Astrocyte of the spinal cord (primary cell): ENCODE measurements around the gene HTR3A.

ENCODE experiments used
- DNase-seq: peaks from one replicate; pipeline ENCODE4 v3.0.0; 2011; ENCODE audit warnings: low read depth, low spot score
- H3K4me3 ChIP-seq: 2 replicates; pipeline ENCODE4 v1.5.1; 2011; ENCODE audit warnings: low read depth, mild to moderate bottlenecking, low read length, moderate library complexity
- CTCF ChIP-seq: IDR thresholded peaks from 2 replicates; pipeline ENCODE4 v1.5.1; 2012; ENCODE audit warnings: low read depth, mild to moderate bottlenecking, low read length, inconsistent platforms
- in situ Hi-C: cut with HindIII; loops from 2 replicates; pipeline ENCODE4 v1.10.0; 2017; ENCODE audit warnings: low sequenced_read_pairs

HTR3A gene

GRCh38 chr11:114010931-114011330, 36.0 kb downstream of the HTR3A start:
- DNase-seq: no peak
- TF ChIP-seq CTCF: no peak
- H3K4me3 ChIP-seq: no peak overlapping the region
- in situ Hi-C loops: no loop called here

GRCh38 chr11:114011443-114011842, 36.5 kb downstream of the HTR3A start:
- in situ Hi-C loops: no loop called here
- DNase-seq: no peak
- H3K4me3 ChIP-seq: no peak overlapping the region
- TF ChIP-seq CTCF: no peak

GRCh38 chr11:114015117-114015516, 40.2 kb downstream of the HTR3A start:
- no peak for TF ChIP-seq CTCF
- no peak overlapping the region for H3K4me3 ChIP-seq
- no peak for DNase-seq
- in situ Hi-C loops: no loop called here

GRCh38 chr11:114016986-114017385, 42.1 kb downstream of the HTR3A start:
- in situ Hi-C loops: no loop called here

GRCh38 chr11:114017723-114018122, 42.8 kb downstream of the HTR3A start:
- no peak for TF ChIP-seq CTCF
- in situ Hi-C loops: no loop called here

More at GRCh38 chr11:114016986-114017385, 42.1 kb downstream of the HTR3A start:
- no peak overlapping the region for H3K4me3 ChIP-seq
- no peak for DNase-seq
- no peak for TF ChIP-seq CTCF

GRCh38 chr11:114019046-114019445, 44.1 kb downstream of the HTR3A start:
- DNase-seq: no peak
- in situ Hi-C loops: no loop called here
- H3K4me3 ChIP-seq: no peak overlapping the region
- TF ChIP-seq CTCF: no peak

More at GRCh38 chr11:114017723-114018122, 42.8 kb downstream of the HTR3A start:
- H3K4me3 ChIP-seq: no peak overlapping the region
- no peak for DNase-seq

GRCh38 chr11:114019574-114019973, 44.7 kb downstream of the HTR3A start:
- DNase-seq: no peak
- in situ Hi-C loops: no loop called here
- no peak for TF ChIP-seq CTCF
- no peak overlapping the region for H3K4me3 ChIP-seq
